Hepatocyte (in vitro differentiated cells): Measurements from ENCODE around the gene LST1. TPM values are rescaled to one million over a fixed set of nuclear protein-coding genes. Genes with fewer than 3 reads are reported as not detected.

Experiments used
- DNase-seq: peaks from one replicate; pipeline ENCODE4 v3.0.0-alpha.2; 2016; ENCODE audit warnings: low spot score
- H2AFZ ChIP-seq: fragments of 200-600 bp; sonication (generic); 2 replicates; pipeline ENCODE4 v1.6.0; 2016; ENCODE audit warnings: antibody characterized with exemption, mild to moderate bottlenecking
- H3K27ac ChIP-seq: fragments of 200-600 bp; sonication (generic); 2 replicates; pipeline ENCODE4 v1.5.1; 2016; ENCODE audit warnings: mild to moderate bottlenecking
- H3K27me3 ChIP-seq: fragments of 200-600 bp; sonication (generic); 2 replicates; pipeline ENCODE4 v1.6.1; 2016
- H3K36me3 ChIP-seq: fragments of 200-600 bp; sonication (generic); replicated peaks from 2 replicates; pipeline ENCODE4 v1.5.1; 2016; ENCODE audit warnings: low read depth; ENCODE audit not compliant: insufficient read depth
- H3K4me1 ChIP-seq: fragments of 200-600 bp; sonication (generic); 2 replicates; pipeline ENCODE4 v1.5.1; 2016; ENCODE audit warnings: mild to moderate bottlenecking, moderate library complexity; ENCODE audit not compliant: insufficient read depth
- H3K4me2 ChIP-seq: fragments of 200-600 bp; sonication (generic); 2 replicates; pipeline ENCODE4 v1.6.0; 2016
- H3K4me3 ChIP-seq: fragments of 200-600 bp; sonication (generic); 2 replicates; pipeline ENCODE4 v1.5.1; 2016; ENCODE audit warnings: mild to moderate bottlenecking
- H3K79me2 ChIP-seq: fragments of 200-600 bp; sonication (generic); 2 replicates; pipeline ENCODE4 v1.6.0; 2017; ENCODE audit warnings: mild to moderate bottlenecking
- H3K9me2 ChIP-seq: fragments of 200-600 bp; sonication (generic); replicated peaks from 2 replicates; pipeline ENCODE4 v1.6.0; 2017; ENCODE audit warnings: mild to moderate bottlenecking; ENCODE audit not compliant: insufficient read depth
- H3K9me3 ChIP-seq: fragments of 200-600 bp; sonication (generic); 2 replicates; pipeline ENCODE4 v1.5.1; 2016; ENCODE audit warnings: low read depth, mild to moderate bottlenecking
- H4K20me1 ChIP-seq: fragments of 200-600 bp; sonication (generic); 2 replicates; pipeline ENCODE4 v1.6.0; 2016; ENCODE audit warnings: mild to moderate bottlenecking; ENCODE audit not compliant: insufficient read depth, poor library complexity, severe bottlenecking
- EZH2 ChIP-seq: fragments of 200-600 bp; sonication (generic); IDR thresholded peaks from 2 replicates; pipeline ENCODE4 v1.6.1; 2016; ENCODE audit warnings: antibody characterized with exemption, mild to moderate bottlenecking, borderline replicate concordance
- EZH2phosphoT487 ChIP-seq: fragments of 200-600 bp; sonication (generic); IDR thresholded peaks from one replicate; pipeline ENCODE4 v1.6.1; 2018; ENCODE audit warnings: antibody characterized with exemption, mild to moderate bottlenecking, low read depth, moderate library complexity; ENCODE audit not compliant: unreplicated experiment, severe bottlenecking
- WGBS: methylation state at CpG from one replicate; pipeline ENCODE4 v1.1.6; 2016; ENCODE audit warnings: low lambda C conversion rate; ENCODE audit errors: missing lambda C conversion rate; 5-methylcytosine and 5-hydroxymethylcytosine counted together
- polyA plus RNA-seq: library from polyadenylated mRNA; unstranded; fragments of >200 nt; fragmentation: Nextera tagmentation; extraction: Ambion mirVana; gene quantifications from 2 replicates; pipeline ENCODE4 v1.2.1, GENCODE V29; 2016
- total RNA-seq: library from RNA; depleted of rRNA; stranded (reverse); fragments of >200 nt; gene quantifications from 2 replicates; pipeline ENCODE4 v1.2.3, GENCODE V29; 2014
- TF ChIP-seq, protein P1 (sequence below): fragments of 200-600 bp; sonication (generic); IDR thresholded peaks from 2 replicates; pipeline ENCODE4 v1.5.1; 2016; ENCODE audit warnings: antibody characterized with exemption, mild to moderate bottlenecking; ENCODE audit not compliant: poor library complexity

LST1 gene
- total and polyA plus RNA-seq, 2 experiments from 2014 or later, result 2.4 TPM; not detected in 1

- Histone ChIP-seq H2AFZ (no peak overlapping the region), H3K27ac (peak overlapping the region; percentile 76), H3K4me1 (peaks cover 11% of the 10 kb centered on the region), H3K4me3 (no peak overlapping the region), H4K20me1 (no peaks in the 10 kb centered on the region), H3K79me2 (no peaks in the 10 kb centered on the region), H3K36me3 (no peaks in the 10 kb centered on the region), H3K9me2 (no peaks in the 10 kb centered on the region), H3K27me3 (no peaks in the 10 kb centered on the region), H3K4me2 (peak overlapping the region; percentile 70), H3K9me3 (no peaks in the 10 kb centered on the region)
- 73% methylated on average over 5 of the region's 8 CpGs for WGBS
- no peak for TF ChIP-seq EZH2phosphoT487
- TF ChIP-seq EZH2, result no peak
- TF ChIP-seq, protein P1, sequence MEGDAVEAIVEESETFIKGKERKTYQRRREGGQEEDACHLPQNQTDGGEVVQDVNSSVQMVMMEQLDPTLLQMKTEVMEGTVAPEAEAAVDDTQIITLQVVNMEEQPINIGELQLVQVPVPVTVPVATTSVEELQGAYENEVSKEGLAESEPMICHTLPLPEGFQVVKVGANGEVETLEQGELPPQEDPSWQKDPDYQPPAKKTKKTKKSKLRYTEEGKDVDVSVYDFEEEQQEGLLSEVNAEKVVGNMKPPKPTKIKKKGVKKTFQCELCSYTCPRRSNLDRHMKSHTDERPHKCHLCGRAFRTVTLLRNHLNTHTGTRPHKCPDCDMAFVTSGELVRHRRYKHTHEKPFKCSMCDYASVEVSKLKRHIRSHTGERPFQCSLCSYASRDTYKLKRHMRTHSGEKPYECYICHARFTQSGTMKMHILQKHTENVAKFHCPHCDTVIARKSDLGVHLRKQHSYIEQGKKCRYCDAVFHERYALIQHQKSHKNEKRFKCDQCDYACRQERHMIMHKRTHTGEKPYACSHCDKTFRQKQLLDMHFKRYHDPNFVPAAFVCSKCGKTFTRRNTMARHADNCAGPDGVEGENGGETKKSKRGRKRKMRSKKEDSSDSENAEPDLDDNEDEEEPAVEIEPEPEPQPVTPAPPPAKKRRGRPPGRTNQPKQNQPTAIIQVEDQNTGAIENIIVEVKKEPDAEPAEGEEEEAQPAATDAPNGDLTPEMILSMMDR, result no peak
- DNase-seq, result peak; percentile 32
Observed at GRCh38 chr6:31614075-31614619, 28.1 kb downstream of the LST1 start.

GRCh38 chr6:31614684-31615578 is 28.9 kb downstream of the LST1 start, which contains the start of gene AIF1:
Gene AIF1 (plus strand): TSS chr6:31615234. CDS start chr6:31615330, 96 bp downstream.
- H3K4me2 ChIP-seq, result peak within 1 kb of the TSS; percentile 70
- peak; percentile 33 for DNase-seq
- H3K9me2 ChIP-seq, result no peaks in the 10 kb centered on the region
- no peak within 1 kb of the TSS for H3K4me3 ChIP-seq
- no peaks in the 10 kb centered on the region for H3K27me3 ChIP-seq
- TF ChIP-seq, protein P1, result no peak
- TF ChIP-seq EZH2 (no peak), EZH2phosphoT487 (no peak)
- H3K4me1 ChIP-seq, result peaks cover 11% of the 10 kb centered on the region
- no peak within 1 kb of the TSS for H2AFZ ChIP-seq
- H3K9me3 ChIP-seq, result no peaks in the 10 kb centered on the region
- H4K20me1 ChIP-seq, result no peaks in the 10 kb centered on the region
- WGBS, result 61% methylated on average over 6 of the region's 6 CpGs
- H3K79me2 ChIP-seq, result no peaks in the 10 kb centered on the region
- H3K27ac ChIP-seq, result peak within 1 kb of the TSS; percentile 76
- no peaks in the 10 kb centered on the region for H3K36me3 ChIP-seq

DNA sequence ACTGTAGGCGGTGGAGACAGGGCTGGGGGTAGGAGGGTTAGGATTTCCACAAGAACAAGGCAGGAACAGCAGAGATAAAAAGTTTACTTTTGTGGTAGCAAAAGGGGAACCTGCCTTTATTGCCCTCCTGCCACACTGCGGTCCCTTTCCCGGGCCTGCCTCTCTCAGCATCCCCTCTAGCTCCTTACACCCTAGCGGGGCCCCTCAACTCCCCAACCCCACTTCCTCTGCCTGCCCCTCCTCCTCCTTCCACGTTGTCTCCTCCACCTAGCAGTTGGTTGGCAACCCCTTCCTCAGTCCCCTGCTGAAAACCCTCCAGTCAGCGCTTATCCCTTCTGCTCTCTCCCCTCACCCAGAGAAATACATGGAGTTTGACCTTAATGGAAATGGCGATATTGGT is 29.7 kb downstream of the LST1 start:
- Histone ChIP-seq H3K79me2 (no peaks in the 10 kb centered on the region), H3K4me1 (peaks cover 11% of the 10 kb centered on the region), H3K4me3 (no peak overlapping the region), H3K36me3 (no peaks in the 10 kb centered on the region), H3K9me3 (no peaks in the 10 kb centered on the region), H2AFZ (no peak overlapping the region), H4K20me1 (no peaks in the 10 kb centered on the region), H3K27me3 (no peaks in the 10 kb centered on the region), H3K4me2 (no peak overlapping the region), H3K9me2 (no peaks in the 10 kb centered on the region), H3K27ac (peak overlapping the region; percentile 76)
- DNase-seq, result peak; percentile 17
- TF ChIP-seq EZH2 (no peak), EZH2phosphoT487 (no peak)
- TF ChIP-seq, protein P1, result no peak
- WGBS, result 65% methylated on average over 7 of the region's 7 CpGs
